Tibial nerve (tissue), 4 donors: ENCODE results near the gene ZNF837. TPM values are rescaled to one million over a fixed set of nuclear protein-coding genes. Genes with fewer than 3 reads are reported as not detected.

Experiments used
- DNase-seq, 2 donors: peaks; one replicate each; pipeline ENCODE4 v3.0.0-alpha.2; 2019; ENCODE audit warnings: low spot score in 2 of 2
- H3K27ac ChIP-seq, 4 donors: fragments of 200-600 bp; sonication (generic) in 3 of 4; one replicate each; pipeline ENCODE4 v1.5.1; 2017 to 2019; ENCODE audit warnings: mild to moderate bottlenecking in 1 of 4
- H3K27me3 ChIP-seq, 2 donors: fragments of 200-600 bp; sonication (generic) in 1 of 2; one replicate each; pipeline versions ENCODE4 v1.5.1 to v1.6.0; 2017 to 2019
- H3K36me3 ChIP-seq, 3 donors: fragments of 200-600 bp; sonication (generic); one replicate each; pipeline ENCODE4 v1.5.1; 2018 to 2019
- H3K4me1 ChIP-seq, 4 donors: fragments of 200-600 bp; sonication (generic) in 3 of 4; one replicate each; pipeline ENCODE4 v1.5.1; 2017 to 2019
- H3K4me3 ChIP-seq, 4 donors: fragments of 200-600 bp; sonication (generic) in 3 of 4; one replicate each; pipeline ENCODE4 v1.5.1; 2017 to 2019; ENCODE audit warnings: mild to moderate bottlenecking in 1 of 4, moderate library complexity in 1 of 4
- H3K9me3 ChIP-seq, 4 donors: fragments of 200-600 bp; sonication (generic) in 3 of 4; one replicate each; pipeline ENCODE4 v1.5.1; 2017 to 2019
- EP300 ChIP-seq, 2 donors: sonication (generic); formaldehyde crosslinking; IDR thresholded peaks; one replicate each; pipeline ENCODE4 v1.6.1; 2017; ENCODE audit warnings: antibody characterized with exemption in 2 of 2, mild to moderate bottlenecking in 1 of 2
- POLR2A ChIP-seq, 2 donors: fragments of 450-650 bp; IDR thresholded peaks; one replicate each; pipeline ENCODE4 v1.6.1; 2017; ENCODE audit warnings: antibody characterized with exemption in 2 of 2, mild to moderate bottlenecking in 2 of 2, moderate library complexity in 2 of 2
- WGBS, 2 donors: methylation state at CpG; one replicate each; pipeline ENCODE4 v1.1.5; 2018; 5-methylcytosine and 5-hydroxymethylcytosine counted together
- total RNA-seq, 4 donors: library from RNA; depleted of rRNA; stranded (reverse); fragments of >200 nt; gene quantifications; one replicate each; pipeline ENCODE4 v1.1.0, GENCODE V29; 2016
- TF ChIP-seq, protein P1 (sequence below), 5 experiments: fragments of 200-600 bp in 3 of 5; fragments of 450-650 bp in 2 of 5; sonication (generic) in 3 of 5; IDR thresholded peaks; one replicate each; pipeline ENCODE4 v1.5.1; 2016 to 2019; ENCODE audit warnings: antibody characterized with exemption in 5 of 5, mild to moderate bottlenecking in 3 of 5, moderate library complexity in 2 of 5

ZNF837 gene
- total RNA-seq, 4 donors from 2014 or later: 1.3 to 6.9 (median 2.6) TPM

DNA sequence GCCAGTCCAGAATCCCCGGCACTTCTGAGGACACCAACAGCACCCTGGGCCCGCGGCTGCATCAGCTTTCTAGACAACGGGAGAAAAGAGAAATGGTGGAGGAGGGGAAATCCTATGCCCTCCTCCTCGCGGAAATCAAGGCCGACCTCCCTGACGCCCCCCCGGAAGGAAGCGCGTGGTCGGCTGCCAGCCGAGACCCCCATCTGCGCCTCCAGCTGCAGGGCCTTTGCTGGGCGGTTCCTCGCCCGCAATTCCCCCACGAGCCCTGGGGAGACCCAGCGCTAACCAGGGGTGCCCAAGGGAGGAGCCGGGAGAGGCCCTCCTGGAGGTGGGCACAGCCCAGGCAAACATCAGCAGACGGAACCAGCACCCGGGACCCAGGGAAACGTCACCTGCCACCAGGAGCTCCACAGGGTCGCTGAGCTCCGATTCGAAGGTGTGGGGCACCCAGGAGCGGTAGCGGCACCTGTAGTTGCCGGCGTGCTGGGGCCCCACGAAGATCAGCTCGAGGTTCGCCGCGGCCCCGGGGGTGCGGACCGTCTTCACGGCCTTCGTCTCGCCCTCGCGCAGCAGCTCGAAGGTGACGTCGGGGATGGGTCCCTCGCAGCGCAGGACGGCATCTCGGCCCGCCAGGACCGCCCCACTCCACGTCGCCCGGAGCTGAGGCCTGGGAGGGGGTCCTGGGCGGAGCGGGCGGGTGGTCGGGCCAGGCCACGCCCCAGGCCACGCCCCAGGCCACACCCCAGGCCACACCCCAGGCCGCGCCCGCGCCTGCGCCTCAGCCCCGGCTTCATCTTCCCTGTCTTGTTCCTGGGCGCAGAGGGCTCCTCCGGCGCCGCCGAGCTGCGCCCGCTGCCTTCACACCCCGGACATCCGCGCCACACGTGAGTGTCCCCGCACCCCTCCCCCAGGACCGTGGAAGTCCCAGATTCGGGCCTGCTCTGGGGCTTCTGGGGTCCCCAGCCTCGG, 33.6 kb downstream of the ZNF837 start:
- DNase-seq: peak; percentile 15 to 21
- Histone ChIP-seq H3K27ac (peak overlapping the region; percentile 59 to 99 (median 87)), H3K9me3 (peaks cover 0 to 2% (median 0%) of the 10 kb centered on the region in 4 donors), H3K4me1 (peaks cover 0 to 42% (median 7%) of the 10 kb centered on the region in 4 donors), H3K36me3 (peaks cover 0 to 22% (median 0%) of the 10 kb centered on the region in 3 donors), H3K4me3 (peak overlapping the region; percentile 41 to 89 (median 65)), H3K27me3 (peaks cover 0 to 4% of the 10 kb centered on the region in 2 donors)
- WGBS, 2 donors: 1 to 2% methylated on average over 34 to 61 of the region's 82 CpGs
- TF ChIP-seq POLR2A (IDR thresholded peaks at IDR 0.05) (peak; percentile 14 to 48), EP300 (IDR thresholded peaks at IDR 0.05) (peak in 1 of 2 donors; percentile 69)
- TF ChIP-seq, protein P1, sequence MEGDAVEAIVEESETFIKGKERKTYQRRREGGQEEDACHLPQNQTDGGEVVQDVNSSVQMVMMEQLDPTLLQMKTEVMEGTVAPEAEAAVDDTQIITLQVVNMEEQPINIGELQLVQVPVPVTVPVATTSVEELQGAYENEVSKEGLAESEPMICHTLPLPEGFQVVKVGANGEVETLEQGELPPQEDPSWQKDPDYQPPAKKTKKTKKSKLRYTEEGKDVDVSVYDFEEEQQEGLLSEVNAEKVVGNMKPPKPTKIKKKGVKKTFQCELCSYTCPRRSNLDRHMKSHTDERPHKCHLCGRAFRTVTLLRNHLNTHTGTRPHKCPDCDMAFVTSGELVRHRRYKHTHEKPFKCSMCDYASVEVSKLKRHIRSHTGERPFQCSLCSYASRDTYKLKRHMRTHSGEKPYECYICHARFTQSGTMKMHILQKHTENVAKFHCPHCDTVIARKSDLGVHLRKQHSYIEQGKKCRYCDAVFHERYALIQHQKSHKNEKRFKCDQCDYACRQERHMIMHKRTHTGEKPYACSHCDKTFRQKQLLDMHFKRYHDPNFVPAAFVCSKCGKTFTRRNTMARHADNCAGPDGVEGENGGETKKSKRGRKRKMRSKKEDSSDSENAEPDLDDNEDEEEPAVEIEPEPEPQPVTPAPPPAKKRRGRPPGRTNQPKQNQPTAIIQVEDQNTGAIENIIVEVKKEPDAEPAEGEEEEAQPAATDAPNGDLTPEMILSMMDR (IDR thresholded peaks at IDR 0.05): no peak

DNA sequence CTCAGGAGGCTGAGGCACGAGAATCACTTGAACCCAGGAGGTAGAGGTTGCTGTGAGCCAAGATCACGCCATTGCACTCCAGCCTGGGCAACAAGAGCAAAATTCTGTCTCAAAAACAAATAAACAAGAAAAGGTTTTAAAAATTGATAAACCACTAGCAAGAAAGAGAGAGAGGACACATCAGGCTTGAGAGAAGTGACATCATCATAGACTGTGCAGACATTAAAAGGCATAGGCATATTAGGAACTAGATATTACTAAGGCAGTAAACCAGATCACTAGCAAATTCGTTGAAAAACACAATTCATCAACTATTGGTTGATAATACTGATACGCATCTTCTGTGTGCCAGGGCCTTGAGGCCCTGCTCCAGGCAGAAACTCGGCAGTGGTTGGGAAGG, 35.3 kb downstream of the ZNF837 start:
- Histone ChIP-seq H3K4me3 (no peak overlapping the region), H3K27me3 (peaks cover 0 to 4% of the 10 kb centered on the region in 2 donors)

DNA sequence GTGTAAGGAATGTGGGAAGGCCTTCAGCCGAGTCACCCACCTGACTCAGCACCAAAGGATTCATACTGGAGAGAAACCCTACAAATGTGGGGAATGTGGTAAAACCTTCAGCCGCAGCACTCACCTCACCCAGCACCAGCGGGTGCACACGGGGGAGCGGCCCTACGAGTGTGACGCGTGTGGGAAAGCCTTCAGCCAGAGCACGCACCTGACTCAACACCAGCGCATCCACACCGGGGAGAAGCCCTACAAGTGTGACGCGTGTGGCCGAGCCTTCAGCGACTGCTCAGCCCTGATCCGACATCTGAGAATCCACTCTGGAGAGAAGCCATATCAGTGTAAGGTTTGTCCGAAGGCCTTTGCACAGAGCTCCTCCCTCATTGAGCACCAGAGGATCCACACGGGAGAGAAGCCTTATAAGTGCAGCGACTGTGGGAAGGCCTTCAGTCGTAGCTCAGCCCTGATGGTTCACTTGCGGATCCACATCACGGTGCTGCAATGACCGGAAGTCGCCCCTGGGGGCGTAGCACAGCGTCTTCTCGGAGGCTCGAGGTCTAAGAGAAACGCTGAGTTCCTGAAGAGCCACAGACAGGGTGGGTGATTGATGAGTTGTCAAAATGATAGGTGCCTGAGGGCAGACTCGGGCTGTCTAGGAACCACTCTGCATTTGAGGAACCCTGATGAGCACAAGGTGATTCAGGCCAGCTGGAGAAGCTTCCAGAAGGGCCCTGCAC, 41.8 kb downstream of the ZNF837 start:
- peaks cover 0 to 29% (median 0%) of the 10 kb centered on the region in 4 donors for H3K9me3 ChIP-seq
- no peak overlapping the region for H3K4me3 ChIP-seq
- TF ChIP-seq POLR2A (IDR thresholded peaks at IDR 0.05) (no peak), EP300 (IDR thresholded peaks at IDR 0.05) (no peak)
- TF ChIP-seq, protein P1 (IDR thresholded peaks at IDR 0.05): no peak
- H3K27ac ChIP-seq: no peak overlapping the region
- WGBS, 2 donors: 75 to 80% methylated on average over 27 to 30 of the region's 30 CpGs
- DNase-seq: no peak
- no peaks in the 10 kb centered on the region for H3K4me1 ChIP-seq
- H3K36me3 ChIP-seq: peaks cover 0 to 81% (median 0%) of the 10 kb centered on the region in 3 donors
- H3K27me3 ChIP-seq: no peaks in the 10 kb centered on the region

More for the DNA sequence above, 35.3 kb downstream of the ZNF837 start:
- peaks cover 0 to 29% (median 0%) of the 10 kb centered on the region in 3 donors for H3K36me3 ChIP-seq
- no peak for DNase-seq
- H3K9me3 ChIP-seq: peaks cover 0 to 2% (median 0%) of the 10 kb centered on the region in 4 donors
- WGBS, 2 donors: 75 to 76% methylated on average over 5 of the region's 5 CpGs
- peaks cover 0 to 37% (median 6%) of the 10 kb centered on the region in 4 donors for H3K4me1 ChIP-seq
- TF ChIP-seq POLR2A (IDR thresholded peaks at IDR 0.05): no peak
- TF ChIP-seq, protein P1 (IDR thresholded peaks at IDR 0.05): no peak
- no peak for TF ChIP-seq EP300 (IDR thresholded peaks at IDR 0.05)
- no peak overlapping the region for H3K27ac ChIP-seq

DNA sequence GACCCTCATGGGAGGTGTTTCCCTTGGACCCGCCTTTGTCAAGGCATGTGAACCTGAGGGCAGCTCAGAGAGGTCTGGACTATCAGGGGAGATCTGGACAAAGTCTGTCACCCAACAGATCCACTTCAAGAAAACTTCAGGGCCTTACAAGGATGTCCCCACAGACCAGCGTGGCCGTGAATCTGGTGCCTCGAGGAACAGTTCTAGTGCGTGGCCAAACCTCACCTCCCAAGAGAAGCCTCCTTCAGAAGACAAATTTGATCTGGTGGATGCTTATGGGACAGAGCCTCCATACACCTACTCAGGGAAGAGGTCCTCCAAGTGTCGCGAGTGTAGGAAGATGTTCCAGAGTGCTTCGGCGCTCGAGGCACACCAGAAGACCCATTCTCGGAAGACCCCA, 42.5 kb downstream of the ZNF837 start:
- H3K27me3 ChIP-seq: no peaks in the 10 kb centered on the region
- TF ChIP-seq EP300 (IDR thresholded peaks at IDR 0.05): no peak
- TF ChIP-seq, protein P1 (IDR thresholded peaks at IDR 0.05): no peak
- TF ChIP-seq POLR2A (IDR thresholded peaks at IDR 0.05): no peak
- no peaks in the 10 kb centered on the region for H3K4me1 ChIP-seq
- DNase-seq: no peak
- WGBS, 2 donors: 94 to 96% methylated on average over 11 of the region's 11 CpGs
- H3K27ac ChIP-seq: no peak overlapping the region
- no peak overlapping the region for H3K4me3 ChIP-seq
- peaks cover 0 to 81% (median 0%) of the 10 kb centered on the region in 3 donors for H3K36me3 ChIP-seq
- H3K9me3 ChIP-seq: peaks cover 0 to 27% (median 0%) of the 10 kb centered on the region in 4 donors
